SW480 (cell line): Measurements from ENCODE around the gene SCAF4.
"Not testable (repeated sequence)": the region's sequence is repeated elsewhere in the genome, so short reads cannot be mapped to it uniquely, and the experiment has no call there.

Source experiments
- DNase-seq: peaks from one replicate; pipeline ENCODE4 v3.0.0-alpha.2; 2016; ENCODE audit warnings: low spot score

Gene SCAF4

DNA sequence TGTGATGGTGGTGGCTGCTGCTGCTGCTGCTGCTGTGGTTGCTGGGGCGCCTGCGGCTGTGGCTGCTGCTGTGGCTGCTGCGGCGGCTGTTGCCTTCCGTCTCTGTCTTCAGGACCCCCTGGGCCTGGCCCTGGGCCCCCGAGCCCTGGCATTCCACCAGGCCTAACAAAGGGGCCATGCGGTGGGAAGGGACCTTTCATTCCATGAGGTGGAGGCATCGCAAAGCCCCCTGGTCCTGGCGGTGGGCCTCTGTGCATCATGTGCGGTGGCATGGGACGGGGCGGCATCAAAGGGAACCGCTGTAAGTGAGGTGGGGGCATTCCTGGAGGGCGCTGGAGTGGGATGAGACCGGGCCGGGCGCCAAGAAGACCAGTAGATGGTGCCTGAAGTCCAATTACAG is 60.0 kb downstream of the SCAF4 start:
- no peak for DNase-seq

DNA sequence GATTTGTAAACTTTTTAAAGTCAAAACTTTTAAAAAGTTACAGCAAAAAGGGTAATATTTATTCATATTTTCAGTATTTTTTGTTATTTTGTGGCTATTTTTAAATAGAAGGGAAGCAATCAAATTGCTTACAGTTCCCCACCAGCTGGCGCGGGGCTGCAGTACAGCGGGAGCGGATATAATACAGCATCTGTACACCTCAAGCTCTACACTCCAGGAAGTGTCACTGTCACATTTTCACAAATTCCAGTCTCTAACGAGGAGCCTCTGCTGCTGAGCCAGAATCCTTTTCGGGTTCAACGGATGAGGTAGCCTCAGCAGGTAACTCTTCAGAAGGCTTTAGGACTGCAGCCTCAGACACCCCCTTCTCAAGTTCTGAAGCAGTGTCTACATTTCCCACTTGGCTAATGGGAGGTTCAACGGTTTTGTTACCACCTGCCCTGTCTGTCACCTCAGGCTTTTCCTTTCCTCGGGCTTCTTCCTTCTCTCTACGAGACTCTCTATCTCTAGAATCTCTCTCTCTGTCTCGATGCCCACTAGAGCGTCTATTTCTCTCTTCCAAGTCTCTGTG is 60.7 kb downstream of the SCAF4 start:
- no peak for DNase-seq

DNA sequence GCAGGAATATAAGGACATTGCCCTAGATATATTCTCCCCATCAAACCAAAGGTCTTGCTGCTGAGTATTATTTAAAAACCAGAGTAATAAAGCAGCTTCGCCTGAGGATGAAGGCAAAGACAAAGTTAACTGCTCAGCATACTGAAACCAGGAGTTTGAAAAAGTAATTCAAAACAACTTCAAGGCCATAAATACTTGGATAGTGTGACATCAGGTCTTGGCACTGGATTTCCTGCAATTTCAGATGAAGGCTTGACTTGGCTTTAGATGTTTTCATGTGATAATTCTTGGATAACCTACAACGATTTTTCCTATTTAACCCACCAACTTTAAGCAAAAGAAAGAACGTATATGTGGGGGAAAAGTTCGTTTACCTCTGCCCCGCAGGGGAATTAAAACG is 61.8 kb downstream of the SCAF4 start:
- DNase-seq = no peak

DNA sequence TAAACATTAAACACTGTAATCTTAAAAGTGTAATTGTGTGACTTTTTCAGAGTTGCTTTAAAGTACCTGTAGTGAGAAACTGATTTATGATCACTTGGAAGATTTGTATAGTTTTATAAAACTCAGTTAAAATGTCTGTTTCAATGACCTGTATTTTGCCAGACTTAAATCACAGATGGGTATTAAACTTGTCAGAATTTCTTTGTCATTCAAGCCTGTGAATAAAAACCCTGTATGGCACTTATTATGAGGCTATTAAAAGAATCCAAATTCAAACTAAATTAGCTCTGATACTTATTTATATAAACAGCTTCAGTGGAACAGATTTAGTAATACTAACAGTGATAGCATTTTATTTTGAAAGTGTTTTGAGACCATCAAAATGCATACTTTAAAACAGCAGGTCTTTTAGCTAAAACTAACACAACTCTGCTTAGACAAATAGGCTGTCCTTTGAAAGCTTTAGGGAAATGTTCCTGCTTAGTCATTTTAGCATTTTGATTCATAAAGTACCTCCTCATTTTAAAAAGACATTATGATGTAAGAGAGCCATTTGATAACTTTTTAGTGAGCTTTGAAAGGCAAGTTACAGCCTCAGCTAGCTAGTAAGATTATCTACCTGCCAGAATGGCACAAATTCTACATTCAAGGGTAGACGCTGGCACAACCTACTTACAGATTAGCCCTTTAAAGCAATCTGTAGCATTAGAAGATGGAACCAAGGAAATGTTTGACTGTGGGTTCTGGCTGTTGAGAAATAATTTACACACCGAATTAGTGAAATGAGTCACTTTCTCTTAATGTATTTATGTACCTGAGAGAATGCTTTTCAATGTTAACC is 63.0 kb downstream of the SCAF4 start:
- DNase-seq = no peak

DNA sequence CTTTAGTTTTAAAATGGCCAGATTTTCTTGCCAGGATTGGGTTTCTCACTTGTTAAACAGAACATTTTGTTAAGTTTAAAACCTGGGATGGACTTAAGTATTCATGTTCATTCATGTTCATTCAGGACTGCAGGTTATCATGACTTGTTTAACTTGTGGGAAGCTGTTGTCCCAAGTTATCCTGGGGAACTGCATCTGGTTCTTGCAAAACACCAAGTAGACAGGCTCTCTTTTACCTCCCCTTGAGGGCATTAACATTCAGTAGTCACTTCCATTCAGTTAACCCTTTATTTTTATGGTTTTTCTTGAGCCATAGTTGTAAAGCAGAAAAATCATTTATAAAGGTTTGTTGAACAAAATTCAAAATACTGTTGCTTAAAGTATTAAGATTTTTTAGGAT is 64.3 kb downstream of the SCAF4 start:
- DNase-seq = no peak

DNA sequence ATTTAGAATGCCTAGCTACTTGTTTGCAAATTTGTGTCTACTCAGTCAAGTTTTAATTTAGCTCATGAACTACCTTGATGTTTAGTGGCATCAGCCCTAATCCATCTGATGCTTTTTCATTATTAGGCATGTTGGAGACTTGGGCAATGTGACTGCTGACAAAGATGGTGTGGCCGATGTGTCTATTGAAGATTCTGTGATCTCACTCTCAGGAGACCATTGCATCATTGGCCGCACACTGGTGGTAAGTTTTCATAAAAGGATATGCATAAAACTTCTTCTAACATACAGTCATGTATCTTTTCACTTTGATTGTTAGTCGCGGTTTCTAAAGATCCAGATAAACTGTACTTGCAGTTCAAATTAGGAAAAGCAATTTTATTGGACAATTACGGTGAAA is 64.8 kb downstream of the SCAF4 start:
- DNase-seq = no peak

DNA sequence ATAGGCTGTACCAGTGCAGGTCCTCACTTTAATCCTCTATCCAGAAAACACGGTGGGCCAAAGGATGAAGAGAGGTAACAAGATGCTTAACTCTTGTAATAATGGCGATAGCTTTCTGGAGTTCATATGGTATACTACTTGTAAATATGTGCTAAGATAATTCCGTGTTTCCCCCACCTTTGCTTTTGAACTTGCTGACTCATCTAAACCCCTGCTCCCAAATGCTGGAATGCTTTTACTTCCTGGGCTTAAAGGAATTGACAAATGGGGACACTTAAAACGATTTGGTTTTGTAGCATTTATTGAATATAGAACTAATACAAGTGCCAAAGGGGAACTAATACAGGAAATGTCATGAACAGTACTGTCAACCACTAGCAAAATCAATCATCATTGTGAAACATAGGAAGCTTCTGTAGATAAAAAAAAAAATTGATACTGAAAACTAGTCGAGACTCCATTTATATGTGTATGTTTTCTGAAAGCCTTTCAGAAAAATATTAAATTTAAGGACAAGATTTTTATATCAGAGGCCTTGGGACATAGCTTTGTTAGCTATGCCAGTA is 65.4 kb downstream of the SCAF4 start:
- no peak for DNase-seq

DNA sequence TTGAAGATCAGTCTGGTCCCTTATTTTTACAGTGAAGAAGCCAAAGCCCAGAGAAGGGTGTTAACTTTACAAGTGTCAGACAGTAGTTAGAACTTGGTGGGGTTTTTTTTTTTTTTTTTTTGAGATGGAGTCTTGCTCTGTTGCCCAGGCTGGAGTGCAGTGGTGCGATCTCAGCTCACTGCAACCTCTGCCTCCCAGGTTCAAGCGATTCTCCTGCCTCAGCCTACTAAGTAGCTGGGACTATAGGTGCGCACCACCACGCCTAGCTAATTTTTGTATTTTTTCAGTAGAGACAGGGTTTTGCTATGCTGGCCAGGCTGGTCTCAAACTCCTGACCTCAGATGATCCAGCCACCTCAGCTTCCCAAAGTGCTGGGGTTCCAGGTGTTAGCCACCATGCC is 66.0 kb downstream of the SCAF4 start:
- not testable (repeated sequence) for DNase-seq

DNA sequence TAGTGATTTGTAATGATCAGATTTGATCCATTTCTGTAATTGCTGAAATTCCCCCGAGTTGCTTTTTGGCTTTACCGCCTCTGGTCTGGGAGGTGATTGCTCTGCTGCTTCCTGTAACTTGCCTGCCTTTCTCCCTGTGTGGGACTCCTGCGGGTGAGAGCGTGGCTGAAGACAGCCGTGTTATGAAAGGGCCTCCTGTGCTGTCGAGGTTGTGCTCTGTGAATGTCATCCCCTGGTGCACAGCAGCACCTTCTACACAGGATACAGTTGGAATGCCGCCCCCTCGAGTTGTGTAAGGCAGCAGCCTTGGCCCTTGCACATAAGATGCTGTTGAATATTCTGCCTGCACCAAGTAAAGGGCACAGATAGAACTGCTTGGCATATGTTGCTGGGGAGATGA is 66.5 kb downstream of the SCAF4 start:
- DNase-seq = no peak

DNA sequence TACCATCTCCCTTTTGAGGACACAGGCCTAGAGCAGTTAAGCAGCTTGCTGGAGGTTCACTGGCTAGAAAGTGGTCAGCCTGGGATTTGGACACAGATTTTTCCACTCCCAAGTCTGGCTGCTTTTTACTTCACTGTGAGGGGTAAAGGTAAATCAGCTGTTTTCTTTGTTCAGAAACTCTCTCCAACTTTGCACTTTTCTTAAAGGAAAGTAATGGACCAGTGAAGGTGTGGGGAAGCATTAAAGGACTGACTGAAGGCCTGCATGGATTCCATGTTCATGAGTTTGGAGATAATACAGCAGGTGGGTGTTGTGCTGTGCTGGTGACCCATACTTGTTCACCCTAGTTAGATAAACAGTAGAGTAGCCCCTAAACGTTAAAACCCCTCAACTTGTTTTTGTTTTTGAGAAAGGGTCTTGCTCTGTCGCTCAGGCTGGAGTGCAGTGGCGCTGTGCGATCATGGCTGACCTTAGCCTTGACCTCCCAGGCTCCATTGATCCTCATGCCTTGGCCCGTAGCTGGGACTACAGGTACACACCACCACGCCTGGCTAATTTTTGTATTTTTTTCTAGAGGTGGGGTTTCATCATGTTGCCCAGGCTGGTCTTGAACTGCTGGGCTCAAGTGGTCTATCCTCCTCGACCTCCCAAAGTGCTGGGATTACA is 68.2 kb downstream of the SCAF4 start:
- no peak for DNase-seq

DNA sequence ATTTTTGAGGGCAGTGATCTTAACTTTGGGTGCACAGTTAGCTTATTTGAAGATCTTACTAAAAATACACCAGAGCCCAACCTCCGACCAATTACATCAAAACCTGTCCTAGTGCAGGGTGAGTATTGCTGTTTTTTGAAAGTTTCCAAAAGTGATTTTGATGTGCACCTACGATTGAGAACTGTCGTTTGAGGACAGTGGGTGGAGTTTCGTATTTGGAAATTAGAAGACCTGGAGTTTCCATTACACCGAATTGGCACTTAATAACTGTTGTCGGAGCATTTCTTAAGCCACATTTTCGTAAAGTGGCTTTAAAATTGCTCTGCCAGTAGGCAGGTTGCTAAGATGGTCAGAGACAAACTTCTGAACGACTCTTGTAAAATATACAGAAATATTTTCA is 71.3 kb downstream of the SCAF4 start:
- DNase-seq = no peak

DNA sequence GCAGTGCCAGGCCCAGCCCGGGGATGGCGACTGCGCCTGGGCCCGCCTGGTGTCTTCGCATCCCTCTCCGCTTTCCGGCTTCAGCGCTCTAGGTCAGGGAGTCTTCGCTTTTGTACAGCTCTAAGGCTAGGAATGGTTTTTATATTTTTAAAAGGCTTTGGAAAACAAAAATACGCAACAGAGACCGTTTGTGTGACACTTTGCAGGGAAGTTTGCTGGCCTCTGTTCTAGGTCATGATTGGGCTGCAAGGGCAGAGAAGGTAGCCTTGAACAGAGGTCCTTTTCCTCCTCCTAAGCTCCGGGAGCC is 71.7 kb downstream of the SCAF4 start:
- peak; percentile 31 for DNase-seq

DNA sequence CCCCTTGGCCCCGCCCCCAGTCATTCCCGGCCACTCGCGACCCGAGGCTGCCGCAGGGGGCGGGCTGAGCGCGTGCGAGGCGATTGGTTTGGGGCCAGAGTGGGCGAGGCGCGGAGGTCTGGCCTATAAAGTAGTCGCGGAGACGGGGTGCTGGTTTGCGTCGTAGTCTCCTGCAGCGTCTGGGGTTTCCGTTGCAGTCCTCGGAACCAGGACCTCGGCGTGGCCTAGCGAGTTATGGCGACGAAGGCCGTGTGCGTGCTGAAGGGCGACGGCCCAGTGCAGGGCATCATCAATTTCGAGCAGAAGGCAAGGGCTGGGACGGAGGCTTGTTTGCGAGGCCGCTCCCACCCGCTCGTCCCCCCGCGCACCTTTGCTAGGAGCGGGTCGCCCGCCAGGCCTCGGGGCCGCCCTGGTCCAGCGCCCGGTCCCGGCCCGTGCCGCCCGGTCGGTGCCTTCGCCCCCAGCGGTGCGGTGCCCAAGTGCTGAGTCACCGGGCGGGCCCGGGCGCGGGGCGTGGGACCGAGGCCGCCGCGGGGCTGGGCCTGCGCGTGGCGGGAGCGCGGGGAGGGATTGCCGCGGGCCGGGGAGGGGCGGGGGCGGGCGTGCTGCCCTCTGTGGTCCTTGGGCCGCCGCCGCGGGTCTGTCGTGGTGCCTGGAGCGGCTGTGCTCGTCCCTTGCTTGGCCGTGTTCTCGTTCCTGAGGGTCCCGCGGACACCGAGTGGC is 72.2 kb downstream of the SCAF4 start, which contains the start of gene SOD1:
TSS of gene SOD1 (plus strand) at position 158 of the 723 bp plus-strand sequence. CDS start at position 235, 77 bp downstream.
- peak; percentile 95 for DNase-seq

DNA sequence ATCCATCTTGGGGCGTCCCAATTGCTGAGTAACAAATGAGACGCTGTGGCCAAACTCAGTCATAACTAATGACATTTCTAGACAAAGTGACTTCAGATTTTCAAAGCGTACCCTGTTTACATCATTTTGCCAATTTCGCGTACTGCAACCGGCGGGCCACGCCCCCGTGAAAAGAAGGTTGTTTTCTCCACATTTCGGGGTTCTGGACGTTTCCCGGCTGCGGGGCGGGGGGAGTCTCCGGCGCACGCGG is 72.7 kb downstream of the SCAF4 start:
- DNase-seq = no peak

DNA sequence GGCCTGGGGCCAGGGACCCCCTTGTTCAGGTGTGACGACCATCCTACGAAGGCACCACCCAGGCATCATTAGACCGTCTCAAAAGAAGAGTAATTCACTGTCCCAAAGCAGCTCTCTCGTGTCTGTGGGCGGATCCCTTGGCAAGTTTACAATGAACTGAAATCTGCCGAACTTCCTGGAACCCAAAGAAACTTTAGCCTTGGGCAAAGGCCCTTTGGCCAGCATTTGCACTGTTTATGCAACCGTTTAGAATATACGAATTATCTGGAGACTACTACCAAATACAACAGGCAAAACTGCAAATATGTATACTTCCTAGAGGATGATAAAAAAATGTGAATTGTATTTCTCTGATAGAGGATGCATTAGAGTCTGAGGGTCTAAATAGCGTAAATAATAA is 73.9 kb downstream of the SCAF4 start:
- DNase-seq = no peak

DNA sequence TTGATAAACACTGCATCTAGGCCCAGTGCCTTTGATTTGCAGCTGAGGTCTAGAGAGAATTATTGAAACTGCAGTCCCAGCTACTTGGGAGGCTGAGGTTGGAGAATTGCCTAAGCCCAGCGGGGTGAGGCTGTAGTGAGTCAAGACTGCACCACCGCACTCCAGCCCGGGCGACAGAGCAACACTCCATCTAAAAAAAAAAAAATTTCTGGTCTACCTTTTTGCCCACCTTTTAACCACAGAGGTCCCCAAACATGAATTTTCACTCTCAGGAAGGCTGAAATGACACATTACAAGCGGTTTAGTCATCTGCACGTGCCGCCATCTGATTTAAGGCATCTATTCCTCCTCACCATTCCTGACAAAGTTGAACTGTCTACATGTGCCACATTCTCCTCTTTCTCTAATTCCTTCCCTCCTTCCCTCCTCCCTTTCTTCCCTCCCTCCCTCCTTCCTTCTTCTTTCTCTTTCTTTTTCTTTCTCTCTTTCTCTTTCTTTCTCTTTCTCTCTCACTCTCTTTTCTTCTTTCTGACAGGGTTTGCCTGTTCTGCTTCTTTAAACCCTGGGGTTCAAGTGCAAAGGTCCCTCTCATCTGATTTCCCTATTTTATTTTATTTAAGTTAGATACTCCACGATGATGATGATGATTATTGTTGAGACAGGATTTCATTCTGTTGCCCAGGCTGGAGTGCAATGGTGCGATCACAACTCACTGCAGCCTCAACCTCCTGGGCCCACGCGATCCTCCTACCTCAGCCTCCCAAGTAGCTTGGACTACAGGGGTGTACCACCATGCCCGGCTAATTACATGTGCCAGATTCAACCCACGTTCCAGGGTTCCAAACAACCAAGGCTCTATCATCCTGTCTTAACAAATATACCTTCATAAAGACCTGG is 75.5 kb downstream of the SCAF4 start:
- DNase-seq = no peak

DNA sequence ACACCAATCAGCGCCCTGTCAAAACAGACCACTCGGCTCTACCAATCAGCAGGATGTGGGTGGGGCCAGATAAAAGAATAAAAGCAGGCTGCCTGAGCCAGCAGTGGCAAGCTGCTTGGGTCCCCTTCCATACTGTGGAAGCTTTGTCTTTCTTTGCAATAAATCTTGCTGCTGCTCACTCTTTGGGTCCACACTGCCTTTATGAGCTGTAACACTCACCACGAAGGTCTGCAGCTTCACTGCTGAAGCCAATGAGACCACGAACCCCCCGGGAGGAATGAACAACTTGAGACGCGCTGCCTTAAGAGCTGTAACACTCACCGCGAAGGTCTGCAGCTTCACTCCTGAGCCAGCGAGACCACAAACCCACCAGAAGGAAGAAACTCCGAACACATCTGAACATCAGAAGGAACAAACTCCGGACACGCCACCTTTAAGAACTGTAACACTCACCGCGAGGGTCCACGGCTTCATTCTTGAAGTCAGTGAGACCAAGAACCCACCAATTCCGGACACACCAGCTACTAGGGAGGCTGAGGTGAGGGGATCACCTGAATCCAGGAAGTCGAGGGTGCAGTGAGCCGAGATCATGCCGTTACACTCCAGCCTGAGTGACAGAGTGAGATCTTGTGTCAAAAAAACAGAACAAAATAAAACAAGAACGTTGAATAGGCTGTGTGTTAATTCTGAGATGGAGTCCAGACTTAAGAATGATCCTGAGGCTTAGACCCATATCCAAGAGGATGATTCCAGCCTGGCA is 76.9 kb downstream of the SCAF4 start:
- DNase-seq = not testable (repeated sequence)

DNA sequence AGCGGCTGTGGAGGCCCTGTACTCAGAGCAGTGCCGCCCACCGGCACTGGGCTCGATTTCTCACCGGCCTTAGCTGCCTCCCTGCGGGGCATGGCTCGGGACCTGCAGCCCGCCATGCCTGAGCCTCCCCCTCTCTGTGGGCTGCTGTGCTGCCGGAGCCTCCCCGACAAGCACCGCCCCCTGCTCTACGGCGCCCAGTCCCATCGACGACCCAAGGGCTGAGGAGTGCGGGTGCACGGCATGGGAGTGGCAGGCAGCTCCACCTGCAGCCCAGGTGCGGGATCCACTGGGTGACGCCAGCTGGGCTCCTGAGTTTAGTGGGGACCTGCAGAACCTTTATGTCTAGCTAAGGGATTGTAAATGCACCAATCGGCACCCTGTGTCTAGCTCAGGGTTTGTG is 77.6 kb downstream of the SCAF4 start:
- no peak for DNase-seq

DNA sequence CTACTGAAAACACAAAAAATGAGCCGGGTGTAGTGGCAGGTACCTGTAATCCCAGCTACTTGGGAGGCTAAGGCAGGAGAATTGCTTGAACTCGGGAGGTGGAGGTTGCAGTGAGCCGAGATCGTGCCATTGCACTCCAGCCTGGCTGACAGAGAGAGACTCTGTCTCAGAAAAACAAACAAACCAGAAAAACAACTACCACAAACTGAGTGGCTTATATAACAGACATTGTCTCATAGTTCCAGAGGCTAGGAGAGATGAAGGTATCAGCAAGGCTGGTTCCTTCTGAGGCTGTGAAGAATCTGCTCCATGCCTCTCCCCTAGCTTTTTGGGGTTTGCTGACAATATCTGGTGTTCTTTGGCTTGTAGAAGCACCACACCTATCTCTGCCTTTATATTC is 80.4 kb downstream of the SCAF4 start:
- not testable (repeated sequence) for DNase-seq

DNA sequence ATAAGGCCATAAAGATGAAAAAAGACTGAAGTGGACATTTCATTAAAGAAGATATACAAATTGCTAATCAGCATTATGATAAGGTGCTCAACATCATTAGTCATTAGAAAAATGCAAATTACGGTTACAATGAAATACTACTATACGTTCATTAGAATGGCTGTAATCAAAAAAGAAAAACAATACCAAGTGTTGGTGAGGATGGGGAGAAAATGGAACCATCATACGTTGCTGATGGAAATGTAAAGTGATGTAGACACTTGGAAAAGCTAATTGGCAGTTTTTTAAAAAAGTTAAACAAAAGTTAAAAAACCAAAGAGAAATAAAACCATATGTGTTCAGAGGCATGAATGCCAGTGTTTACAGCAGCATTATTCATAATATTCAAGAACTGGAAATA is 81.0 kb downstream of the SCAF4 start:
- DNase-seq = no peak

DNA sequence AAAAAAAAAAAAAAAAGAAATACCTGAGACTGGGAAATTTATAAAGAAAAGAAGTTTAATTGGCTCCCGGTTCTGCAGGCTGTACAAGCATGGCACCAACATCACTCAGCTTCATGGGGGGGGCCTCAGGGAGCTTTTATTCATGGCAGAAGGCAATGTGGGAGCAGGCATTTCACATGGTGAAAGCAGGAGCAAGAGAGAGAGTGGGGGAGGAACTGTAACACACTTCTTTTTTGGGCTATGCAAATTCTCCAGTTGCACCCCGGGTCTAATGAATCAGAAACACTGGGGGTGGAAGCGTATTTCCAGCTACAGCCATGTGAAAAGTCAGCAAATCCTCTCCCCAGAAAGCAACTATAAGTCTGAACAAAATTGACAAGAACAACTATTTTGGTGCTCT is 84.3 kb downstream of the SCAF4 start:
- no peak for DNase-seq
